SK-N-SH (cell line): Measurements from ENCODE around the gene TFPI. TPM values are rescaled to one million over a fixed set of nuclear protein-coding genes. Genes with fewer than 3 reads are reported as not detected.

Experiments used
- CTCF ChIA-PET: fragments of 300-600, 350-600 bp; formaldehyde crosslinking; extraction: SDS; loops from one replicate; lab custom pipeline; 2021; lab: Yijun Ruan, JAX
- POLR2A ChIA-PET: fragments of 350-600 bp; sonication (Branson Sonifier 250); formaldehyde crosslinking; extraction: SDS; loops from one replicate; lab custom pipeline; 2020; ENCODE audit warnings: antibody characterized with exemption, inconsistent platforms; lab: Yijun Ruan, JAX
- DNase-seq: peaks from one replicate; pipeline ENCODE4 v3.0.0; 2012
- H2AFZ ChIP-seq: fragments of 200-600 bp; sonication (generic); 2 replicates; pipeline ENCODE4 v1.8.1; 2016; ENCODE audit warnings: antibody characterized with exemption, mild to moderate bottlenecking, low read depth
- H3F3A ChIP-seq: fragments of 200-600 bp; sonication (generic); replicated peaks from 2 replicates; pipeline ENCODE3; 2016; ENCODE audit warnings: antibody characterized with exemption, mild to moderate bottlenecking; ENCODE audit not compliant: insufficient read depth
- H3K27ac ChIP-seq, 2 experiments: fragments of 200-500 bp in 1 of 2; fragments of 200-600 bp in 1 of 2; sonication (Bioruptor generic) in 1 of 2; sonication (generic), shearing (Covaris generic) in 1 of 2; 2 replicates each; pipeline versions ENCODE4 v1.5.1 to v1.6.1; 2014 to 2016; ENCODE audit warnings: low read depth in 2 of 2, inconsistent platforms in 1 of 2, low read length in 1 of 2, mild to moderate bottlenecking in 1 of 2, mixed read lengths in 1 of 2
- H3K27me3 ChIP-seq: fragments of 200-600 bp; sonication (generic), shearing (Covaris generic); 2 replicates; pipeline ENCODE4 v1.6.1; 2016; ENCODE audit warnings: mixed run types; ENCODE audit not compliant: insufficient read depth
- H3K36me3 ChIP-seq, 2 experiments: fragments of 200-500 bp in 1 of 2; fragments of 200-600 bp in 1 of 2; sonication (Bioruptor generic) in 1 of 2; sonication (generic) in 1 of 2; replicated peaks in 1 of 2; 2 replicates each; pipeline versions ENCODE3 to v1.5.1; 2014 to 2016; ENCODE audit warnings: low read length in 1 of 2, mild to moderate bottlenecking in 1 of 2; ENCODE audit not compliant: insufficient read depth in 2 of 2, control insufficient read depth in 1 of 2
- H3K4me1 ChIP-seq, 2 experiments: fragments of 200-500 bp in 1 of 2; fragments of 200-600 bp in 1 of 2; sonication (Bioruptor generic) in 1 of 2; sonication (generic), shearing (Covaris generic) in 1 of 2; 2 replicates each; pipeline versions ENCODE4 v1.5.1 to v1.6.1; 2014 to 2016; ENCODE audit warnings: low read depth in 1 of 2, low read length in 1 of 2, mixed run types in 1 of 2; ENCODE audit not compliant: insufficient read depth in 2 of 2, control insufficient read depth in 1 of 2
- H3K4me2 ChIP-seq: fragments of 200-600 bp; sonication (generic), shearing (Covaris generic); 2 replicates; pipeline ENCODE4 v1.6.1; 2017; ENCODE audit warnings: mixed run types
- H3K4me3 ChIP-seq, 2 experiments: fragments of 200-500 bp in 1 of 2; fragments of 200-600 bp in 1 of 2; sonication (Bioruptor generic) in 1 of 2; sonication (generic), shearing (Covaris generic) in 1 of 2; 2 replicates each; pipeline versions ENCODE4 v1.5.1 to v1.8.1; 2014 to 2016; ENCODE audit warnings: low read depth in 2 of 2, inconsistent platforms in 1 of 2, low read length in 1 of 2, mild to moderate bottlenecking in 1 of 2, mixed read lengths in 1 of 2, moderate library complexity in 1 of 2
- H3K79me2 ChIP-seq: fragments of 200-600 bp; sonication (generic); 2 replicates; pipeline ENCODE4 v1.8.1; 2017; ENCODE audit warnings: mild to moderate bottlenecking; ENCODE audit not compliant: insufficient read depth
- H3K9ac ChIP-seq: fragments of 200-600 bp; sonication (generic); 2 replicates; pipeline ENCODE4 v1.6.1; 2017; ENCODE audit warnings: mixed run types
- H3K9me2 ChIP-seq: fragments of 200-600 bp; sonication (generic); 2 replicates; pipeline ENCODE4 v1.6.1; 2017; ENCODE audit warnings: mixed run types
- H3K9me3 ChIP-seq: fragments of 200-600 bp; sonication (generic); 2 replicates; pipeline ENCODE4 v1.6.1; 2017; ENCODE audit warnings: mixed run types, mild to moderate bottlenecking, moderate library complexity
- H4K20me1 ChIP-seq: fragments of 200-600 bp; sonication (generic); 2 replicates; pipeline ENCODE4 v1.6.1; 2017; ENCODE audit warnings: mild to moderate bottlenecking, mixed run types; ENCODE audit not compliant: insufficient read depth
- CHD2 ChIP-seq: fragments of 150-350 bp; IDR thresholded peaks from 2 replicates; pipeline ENCODE4 v1.6.1; 2018; ENCODE audit warnings: low read length; ENCODE audit not compliant: partially characterized antibody
- CTCF ChIP-seq: fragments of 200-600 bp; sonication (generic); IDR thresholded peaks from 2 replicates; pipeline ENCODE4 v1.6.1; 2017; ENCODE audit warnings: antibody characterized with exemption, mild to moderate bottlenecking, moderate library complexity
- ELF1 ChIP-seq: IDR thresholded peaks from 2 replicates; pipeline ENCODE4 v1.4.0; 2012
- EP300 ChIP-seq, 2 experiments: IDR thresholded peaks; 2 replicates each; pipeline versions ENCODE4 v1.4.0 to v1.6.1; 2012; ENCODE audit warnings: borderline replicate concordance in 1 of 2, low read depth in 1 of 2, low read length in 1 of 2
- FOXM1 ChIP-seq: IDR thresholded peaks from 2 replicates; pipeline ENCODE4 v1.4.0; 2012; ENCODE audit warnings: low read depth, mild to moderate bottlenecking
- GABPA ChIP-seq: IDR thresholded peaks from 2 replicates; pipeline ENCODE4 v1.4.0; 2012; ENCODE audit warnings: low read depth, mild to moderate bottlenecking
- GATA2 ChIP-seq: sonication (generic); formaldehyde crosslinking; IDR thresholded peaks from 2 replicates; pipeline ENCODE4 v1.5.0; 2020; ENCODE audit warnings: mild to moderate bottlenecking, missing genetic modification reagents
- JUND ChIP-seq: IDR thresholded peaks from 2 replicates; pipeline ENCODE4 v1.4.0; 2012
- MEF2A ChIP-seq: IDR thresholded peaks from 2 replicates; pipeline ENCODE4 v1.4.0; 2012; ENCODE audit warnings: low read depth, borderline replicate concordance
- MXI1 ChIP-seq: IDR thresholded peaks from 2 replicates; pipeline ENCODE4 v1.6.1; 2012; ENCODE audit warnings: mild to moderate bottlenecking, low read depth, low read length, improper control_type of control experiment
- NFIC ChIP-seq: IDR thresholded peaks from 2 replicates; pipeline ENCODE4 v1.4.0; 2012; ENCODE audit warnings: borderline replicate concordance
- NRF1 ChIP-seq: IDR thresholded peaks from 2 replicates; pipeline ENCODE4 v1.6.1; 2012; ENCODE audit warnings: low read depth, mild to moderate bottlenecking, low read length
- POLR2AphosphoS5 ChIP-seq: IDR thresholded peaks from 2 replicates; pipeline ENCODE4 v1.6.1; 2012; ENCODE audit warnings: low read depth, low read length
- RAD21 ChIP-seq: IDR thresholded peaks from 2 replicates; pipeline ENCODE4 v1.6.1; 2012; ENCODE audit warnings: mild to moderate bottlenecking, low read length
- RCOR1 ChIP-seq: fragments of 150-350 bp; IDR thresholded peaks from 2 replicates; pipeline ENCODE4 v1.6.1; 2017; ENCODE audit warnings: antibody characterized with exemption, low read length
- RFX5 ChIP-seq: IDR thresholded peaks from 2 replicates; pipeline ENCODE4 v1.6.1; 2012; ENCODE audit warnings: mild to moderate bottlenecking, improper control_type of control experiment, low read length
- RXRA ChIP-seq: IDR thresholded peaks from 2 replicates; pipeline ENCODE4 v1.4.0; 2012; ENCODE audit warnings: low read depth, mild to moderate bottlenecking, borderline replicate concordance
- SIN3A ChIP-seq: IDR thresholded peaks from 2 replicates; pipeline ENCODE4 v1.6.1; 2012; ENCODE audit warnings: low read depth, mild to moderate bottlenecking, low read length, moderate library complexity, borderline replicate concordance
- TAF1 ChIP-seq: IDR thresholded peaks from 2 replicates; pipeline ENCODE4 v1.6.1; 2012; ENCODE audit warnings: low read depth, mild to moderate bottlenecking, low read length, moderate library complexity, borderline replicate concordance
- TCF12 ChIP-seq: IDR thresholded peaks from 2 replicates; pipeline ENCODE4 v1.4.0; 2012
- TEAD4 ChIP-seq: IDR thresholded peaks from 2 replicates; pipeline ENCODE4 v1.4.0; 2012; ENCODE audit warnings: mild to moderate bottlenecking, borderline replicate concordance; ENCODE audit not compliant: insufficient read depth
- USF2 ChIP-seq: fragments of 150-350 bp; IDR thresholded peaks from 2 replicates; pipeline ENCODE4 v1.6.1; 2017; ENCODE audit warnings: antibody characterized with exemption, low read length, low read depth, borderline replicate concordance
- ZBTB33 ChIP-seq: IDR thresholded peaks from 2 replicates; pipeline ENCODE4 v1.4.0; 2012; ENCODE audit warnings: low read depth, borderline replicate concordance
- WGBS: methylation state at CpG from one replicate; pipeline ENCODE4 v1.1.6; 2017; ENCODE audit warnings: low lambda C conversion rate; 5-methylcytosine and 5-hydroxymethylcytosine counted together
- polyA plus RNA-seq, 3 experiments: library from polyadenylated mRNA; depleted of rRNA; stranded (reverse); fragments of >200 nt; gene quantifications; 2 replicates each; pipeline ENCODE4 v1.2.3, GENCODE V29; 2012

TFPI gene
- polyA plus RNA-seq, 1 of the 3 experiments (the other 2 are of a cell fraction), result 2.1 TPM

GRCh38 chr2:187422282-187422681, 132.0 kb downstream of the TFPI start:
- POLR2A ChIA-PET, result no interaction called here
- 67% methylated on average over 1 of the region's 1 CpG for WGBS
- Histone ChIP-seq H3K4me2 (no peak overlapping the region), H3K4me1 (no peaks in the 10 kb centered on the region; a peak in 1 of 4 replicates), H2AFZ (no peak overlapping the region), H3F3A (no peaks in the 10 kb centered on the region), H3K27me3 (no peaks in the 10 kb centered on the region), H3K9ac (no peak overlapping the region), H3K79me2 (no peaks in the 10 kb centered on the region), H3K4me3 (no peak overlapping the region), H3K9me3 (no peaks in the 10 kb centered on the region), H4K20me1 (no peaks in the 10 kb centered on the region), H3K9me2 (no peaks in the 10 kb centered on the region), H3K27ac (no peak overlapping the region), H3K36me3 (no peaks in the 10 kb centered on the region)
- DNase-seq, result no peak
- TF ChIP-seq JUND (no peak), SIN3A (no peak), MXI1 (no peak), NRF1 (no peak), RFX5 (no peak), RXRA (no peak), NFIC (no peak), GATA2 (CRISPR knock-in tag) (no peak), POLR2AphosphoS5 (no peak), TAF1 (no peak), MEF2A (no peak), CHD2 (no peak), GABPA (no peak), FOXM1 (no peak), RAD21 (no peak), ELF1 (no peak), ZBTB33 (no peak), EP300 (IDR thresholded peaks at IDR 0.05; ENCODE audit: borderline replicate concordance in 1 of 2, low read depth in 1 of 2, low read length in 1 of 2) (no peak)
- CTCF ChIA-PET, result no interaction called here

GRCh38 chr2:187421519-187421918, 132.7 kb downstream of the TFPI start:
- TF ChIP-seq USF2 (no peak), CTCF (no peak), FOXM1 (no peak), TCF12 (no peak), NRF1 (no peak), EP300 (IDR thresholded peaks at IDR 0.05; ENCODE audit: borderline replicate concordance in 1 of 2, low read depth in 1 of 2, low read length in 1 of 2) (no peak), TAF1 (no peak), RXRA (no peak), JUND (no peak), RCOR1 (no peak), TEAD4 (no peak)
- Histone ChIP-seq H3K27me3 (no peaks in the 10 kb centered on the region), H3K4me1 (no peaks in the 10 kb centered on the region; a peak in 1 of 4 replicates), H2AFZ (no peak overlapping the region), H3K27ac (no peak overlapping the region), H3F3A (no peaks in the 10 kb centered on the region), H3K9me2 (no peaks in the 10 kb centered on the region), H3K4me3 (no peak overlapping the region), H3K79me2 (no peaks in the 10 kb centered on the region), H3K9me3 (no peaks in the 10 kb centered on the region), H3K9ac (no peak overlapping the region), H3K36me3 (no peaks in the 10 kb centered on the region), H3K4me2 (no peak overlapping the region), H4K20me1 (no peaks in the 10 kb centered on the region)
- DNase-seq, result no peak
- whole genome bisulfite sequencing, result 97% methylated on average over 3 of the region's 3 CpGs
- ChIA-PET CTCF (no interaction called here), POLR2A (no interaction called here)
